Stomach smooth muscle (tissue), 2 donors: ENCODE results near the gene DEDD.
"Not testable (repeated sequence)": the region's sequence is repeated elsewhere in the genome, so short reads cannot be mapped to it uniquely, and the experiment has no call there.

Experiments used
- H3K27ac ChIP-seq: one replicate; pipeline ENCODE4 v1.7.0; 2013; ENCODE audit warnings: mild to moderate bottlenecking, low read length, inconsistent platforms
- H3K27me3 ChIP-seq, 2 donors: one replicate each; pipeline ENCODE4 v1.7.0; 2013; ENCODE audit warnings: low read length in 2 of 2; ENCODE audit not compliant: insufficient read depth in 2 of 2, control insufficient read depth in 1 of 2
- H3K36me3 ChIP-seq, 2 donors: one replicate each; pipeline ENCODE4 v1.7.0; 2013; ENCODE audit warnings: low read length in 2 of 2; ENCODE audit not compliant: control insufficient read depth in 2 of 2, insufficient read depth in 2 of 2
- H3K4me1 ChIP-seq: one replicate; pipeline ENCODE4 v1.7.0; 2013; ENCODE audit warnings: low read length; ENCODE audit not compliant: control insufficient read depth, insufficient read depth
- H3K4me3 ChIP-seq, 2 donors: one replicate each; pipeline ENCODE4 v1.7.0; 2013; ENCODE audit warnings: low read length in 2 of 2
- H3K9ac ChIP-seq, 2 donors: one replicate each; pipeline ENCODE4 v1.7.0; 2013; ENCODE audit warnings: low read length in 2 of 2, mild to moderate bottlenecking in 1 of 2
- H3K9me3 ChIP-seq, 2 donors: one replicate each; pipeline ENCODE4 v1.7.0; 2013; ENCODE audit warnings: low read length in 2 of 2; ENCODE audit not compliant: control insufficient read depth in 2 of 2
- donor health status: healthy.
- donor health status: Pancreatic carcinoma.

DEDD gene

DNA sequence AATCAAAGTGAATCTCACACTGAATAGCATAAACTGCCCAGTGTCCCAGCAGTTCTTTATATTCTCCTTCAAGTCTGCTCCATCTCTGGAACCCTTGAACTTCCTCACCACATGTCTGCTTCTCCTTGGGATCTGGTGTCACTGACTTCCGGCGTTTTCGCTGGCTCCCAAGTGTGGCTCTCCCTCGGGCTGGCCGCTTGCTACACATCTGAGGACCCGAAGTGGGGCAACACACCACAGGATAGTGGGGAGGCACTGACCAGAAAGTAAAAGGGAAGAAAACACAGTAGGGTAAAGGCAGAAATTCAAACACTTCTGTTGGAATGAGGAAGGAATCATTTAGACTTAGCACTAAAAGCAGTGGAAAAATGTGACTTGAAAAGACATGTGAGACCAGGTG is 9.5 kb downstream of the DEDD start:
- H3K36me3 ChIP-seq: peaks cover 49 to 55% of the 10 kb centered on the region in 2 donors
- H3K27ac ChIP-seq: no peak overlapping the region
- H3K4me3 ChIP-seq: no peak overlapping the region
- H3K9ac ChIP-seq: no peak overlapping the region
- H3K4me1 ChIP-seq: peaks cover 20% of the 10 kb centered on the region
- H3K27me3 ChIP-seq: no peaks in the 10 kb centered on the region
- H3K9me3 ChIP-seq: no peaks in the 10 kb centered on the region

DNA sequence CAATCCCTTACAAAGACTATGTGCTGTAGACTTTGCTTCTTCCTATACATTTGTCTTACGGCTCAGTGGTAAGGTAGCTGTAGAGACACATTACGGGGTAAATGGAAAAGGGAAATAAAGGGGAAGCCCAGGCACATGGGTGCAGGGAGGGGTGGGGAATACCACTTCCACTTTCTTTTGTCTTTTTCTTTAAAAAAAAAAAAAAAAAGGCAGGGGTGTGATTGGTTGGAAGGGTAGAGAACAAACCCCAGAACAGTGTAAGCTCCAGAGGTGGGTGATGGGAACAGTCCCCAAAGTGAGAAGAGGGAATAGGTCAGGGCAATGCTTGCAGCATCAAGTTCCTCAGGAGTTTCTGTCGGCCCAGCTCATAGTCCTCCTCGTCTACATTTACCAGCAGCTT is 10.6 kb downstream of the DEDD start:
- peaks cover 43 to 49% of the 10 kb centered on the region in 2 donors for H3K36me3 ChIP-seq

DNA sequence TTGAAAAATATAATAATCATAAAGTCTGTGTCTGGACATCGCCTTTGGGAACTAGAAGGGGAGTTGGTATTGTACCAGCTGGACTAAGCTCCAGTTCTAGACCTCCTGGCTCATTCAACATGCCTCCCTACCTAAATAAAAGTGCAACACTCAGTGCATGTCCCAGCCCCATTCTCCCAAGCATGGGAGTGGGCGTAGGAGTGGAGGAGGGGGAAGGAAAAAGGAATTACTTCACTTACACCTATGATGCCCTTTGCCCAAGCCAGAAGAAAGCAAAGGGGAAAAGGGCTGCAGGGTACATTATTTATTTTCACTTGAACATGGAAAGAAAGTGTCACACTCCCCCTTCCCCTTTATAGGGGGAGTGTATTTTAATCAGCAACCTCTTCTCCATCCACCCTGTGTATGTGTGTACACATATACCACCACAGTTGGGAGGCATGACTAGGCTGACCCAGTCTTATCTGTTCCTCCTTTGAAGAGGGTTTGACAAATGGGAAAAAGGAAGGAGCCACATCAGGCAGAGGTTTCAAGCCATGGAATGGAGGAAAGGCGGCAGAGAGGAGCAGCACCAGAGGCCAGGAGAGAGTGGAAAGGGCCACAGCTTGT is 11.3 kb downstream of the DEDD start:
- no peaks in the 10 kb centered on the region for H3K9me3 ChIP-seq
- H3K4me3 ChIP-seq: no peak overlapping the region
- no peaks in the 10 kb centered on the region for H3K27me3 ChIP-seq
- H3K27ac ChIP-seq: no peak overlapping the region
- peaks cover 42 to 45% of the 10 kb centered on the region in 2 donors for H3K36me3 ChIP-seq
- H3K4me1 ChIP-seq: peaks cover 31% of the 10 kb centered on the region
- no peak overlapping the region for H3K9ac ChIP-seq

More for the DNA sequence above, 10.6 kb downstream of the DEDD start:
- Histone ChIP-seq H3K4me1 (peaks cover 25% of the 10 kb centered on the region), H3K9ac (no peak overlapping the region), H3K4me3 (no peak overlapping the region), H3K27me3 (no peaks in the 10 kb centered on the region), H3K27ac (no peak overlapping the region), H3K9me3 (no peaks in the 10 kb centered on the region)

- H3K36me3 ChIP-seq: peaks cover 37% of the 10 kb centered on the region in 2 donors
- no peaks in the 10 kb centered on the region for H3K27me3 ChIP-seq
- peak overlapping the region; percentile 99 to 100 for H3K4me3 ChIP-seq
- H3K9ac ChIP-seq: peak overlapping the region; percentile 98 to 99
- no peaks in the 10 kb centered on the region for H3K9me3 ChIP-seq
- H3K4me1 ChIP-seq: peaks cover 36% of the 10 kb centered on the region
- peak overlapping the region; percentile 91 for H3K27ac ChIP-seq
Measured at GRCh38 chr1:161119092-161119903, 13.2 kb downstream of the DEDD start.

DNA sequence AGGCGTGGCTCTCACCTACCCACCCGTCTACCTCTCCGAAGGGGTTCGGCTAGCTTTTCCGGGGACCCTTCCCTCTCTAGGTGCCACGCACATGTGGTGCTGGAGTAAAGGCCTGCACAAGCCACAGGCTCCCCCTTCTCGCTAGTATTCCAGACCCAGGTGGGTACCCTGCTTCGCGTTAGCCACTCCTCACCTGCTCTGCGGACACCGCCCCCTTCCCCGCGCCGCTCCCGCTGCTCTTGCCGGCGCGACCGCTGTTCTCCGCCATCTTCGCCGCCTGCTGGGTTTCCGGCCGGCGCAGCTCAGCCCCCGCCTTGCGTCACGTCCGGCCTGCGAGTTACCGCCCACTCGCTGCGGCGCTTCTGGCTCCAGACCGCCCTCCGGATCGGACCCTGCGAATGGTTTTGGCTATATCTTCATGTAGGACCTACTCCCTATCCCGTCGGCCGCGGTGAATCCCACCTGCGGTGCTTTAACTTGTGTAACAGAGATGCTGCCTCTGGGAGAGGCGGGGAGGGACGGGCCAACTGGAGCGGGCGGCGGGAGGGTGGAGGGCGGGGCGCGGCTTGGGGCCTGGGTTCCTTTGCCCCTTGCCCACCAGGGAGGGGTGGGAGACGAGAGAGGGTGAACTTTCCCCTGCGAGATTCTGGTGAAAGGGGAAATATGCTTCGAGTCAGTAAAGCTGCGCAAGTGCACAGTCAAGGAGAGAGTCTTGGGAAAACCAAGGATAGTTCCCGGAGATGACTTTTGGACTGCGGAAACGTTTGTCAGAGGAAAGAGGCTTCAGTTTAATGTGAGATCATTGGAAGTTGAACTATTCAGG is 14.5 kb downstream of the DEDD start, which contains the start of the genes NIT1 and PFDN2:
TSS of gene NIT1 (plus strand) at position 347 of the 823 bp plus-strand sequence. CDS start at position 419, 72 bp downstream.
TSS of gene PFDN2 (minus strand) at position 279 of the 823 bp plus-strand sequence. CDS start at position 268, 11 bp downstream.
- peaks cover 36% of the 10 kb centered on the region for H3K4me1 ChIP-seq
- no peaks in the 10 kb centered on the region for H3K9me3 ChIP-seq

GRCh38 chr1:161115961-161116360 is 16.5 kb downstream of the DEDD start:
- not testable (repeated sequence) for H3K9me3 ChIP-seq, H3K27ac ChIP-seq, H3K27me3 ChIP-seq, H3K36me3 ChIP-seq, H3K9ac ChIP-seq, H3K4me3 ChIP-seq
- peaks cover 36% of the 10 kb centered on the region for H3K4me1 ChIP-seq

More for the DNA sequence above, 14.5 kb downstream of the DEDD start, which contains the start of the genes NIT1 and PFDN2:
- H3K4me3 ChIP-seq: peak within 1 kb of the TSS; percentile 99 to 100
- no peaks in the 10 kb centered on the region for H3K27me3 ChIP-seq
- peak within 1 kb of the TSS; percentile 98 to 99 for H3K9ac ChIP-seq
- H3K27ac ChIP-seq: peak within 1 kb of the TSS; percentile 91
- H3K36me3 ChIP-seq: peaks cover 28% of the 10 kb centered on the region in 2 donors

- H3K9me3 ChIP-seq: no peaks in the 10 kb centered on the region
- H3K4me3 ChIP-seq: no peak overlapping the region
- H3K4me1 ChIP-seq: peaks cover 33% of the 10 kb centered on the region
- H3K27me3 ChIP-seq: no peaks in the 10 kb centered on the region
- H3K27ac ChIP-seq: no peak overlapping the region
- H3K36me3 ChIP-seq: peaks cover 3 to 5% of the 10 kb centered on the region in 2 donors
- no peak overlapping the region for H3K9ac ChIP-seq
Measured at GRCh38 chr1:161115132-161115711, 17.2 kb downstream of the DEDD start.

- peaks cover 26% of the 10 kb centered on the region for H3K4me1 ChIP-seq
- H3K4me3 ChIP-seq: no peak overlapping the region
- no peaks in the 10 kb centered on the region for H3K27me3 ChIP-seq
- no peak overlapping the region for H3K9ac ChIP-seq
- no peaks in the 10 kb centered on the region for H3K9me3 ChIP-seq
- no peak overlapping the region for H3K27ac ChIP-seq
- H3K36me3 ChIP-seq: no peaks in the 10 kb centered on the region
Measured at GRCh38 chr1:161114556-161114955, 17.9 kb downstream of the DEDD start.

DNA sequence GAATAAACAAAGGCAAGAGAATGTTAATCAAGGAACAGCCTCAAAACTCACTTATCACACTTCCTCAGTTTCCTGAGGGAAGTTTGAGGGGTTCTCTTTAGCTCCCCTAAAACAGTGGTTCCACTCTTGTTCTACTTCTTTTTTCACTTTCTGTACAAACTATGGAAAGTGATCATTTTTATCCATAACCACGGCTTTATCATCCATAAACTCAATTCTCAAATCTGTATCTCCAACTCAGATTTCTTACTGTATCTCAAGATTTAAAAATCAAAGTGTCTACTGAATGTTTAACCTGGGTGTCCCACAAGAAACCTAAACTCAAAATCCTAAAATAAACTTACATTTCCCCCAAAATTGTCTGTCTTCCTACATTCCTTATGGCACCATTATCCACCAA is 18.6 kb downstream of the DEDD start:
- no peaks in the 10 kb centered on the region for H3K36me3 ChIP-seq
- no peak overlapping the region for H3K4me3 ChIP-seq
- H3K27ac ChIP-seq: no peak overlapping the region
- H3K9ac ChIP-seq: no peak overlapping the region
- no peaks in the 10 kb centered on the region for H3K9me3 ChIP-seq
- peaks cover 20% of the 10 kb centered on the region for H3K4me1 ChIP-seq
- H3K27me3 ChIP-seq: no peaks in the 10 kb centered on the region

DNA sequence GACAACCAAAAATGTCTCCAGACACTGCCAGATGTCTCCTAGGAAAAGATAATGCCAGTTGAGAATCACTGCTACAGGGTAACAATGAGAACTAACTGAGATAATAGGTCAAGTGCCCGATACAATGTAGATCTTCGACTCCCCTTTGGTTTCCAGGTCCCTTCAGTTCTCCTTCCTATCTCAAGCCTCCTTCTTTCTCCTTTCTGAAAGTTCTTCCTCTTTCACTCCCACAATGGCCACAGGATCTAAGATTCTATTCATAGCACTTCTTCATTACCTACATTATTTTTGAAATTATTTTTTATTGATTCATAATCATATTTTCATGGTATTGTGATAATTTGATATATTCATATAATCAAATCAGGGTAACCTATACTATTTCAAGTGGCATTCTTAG is 20.9 kb downstream of the DEDD start:
- Histone ChIP-seq H3K27ac (no peak overlapping the region), H3K27me3 (no peaks in the 10 kb centered on the region), H3K4me3 (no peak overlapping the region), H3K36me3 (no peaks in the 10 kb centered on the region), H3K4me1 (peaks cover 8% of the 10 kb centered on the region), H3K9ac (no peak overlapping the region), H3K9me3 (no peaks in the 10 kb centered on the region)
